ENCODE data around the gene ATP6V0A1.
"Not testable (repeated sequence)": the region's sequence is repeated elsewhere in the genome, so short reads cannot be mapped to it uniquely, and the experiment has no call there.

Gene ATP6V0A1

DNA sequence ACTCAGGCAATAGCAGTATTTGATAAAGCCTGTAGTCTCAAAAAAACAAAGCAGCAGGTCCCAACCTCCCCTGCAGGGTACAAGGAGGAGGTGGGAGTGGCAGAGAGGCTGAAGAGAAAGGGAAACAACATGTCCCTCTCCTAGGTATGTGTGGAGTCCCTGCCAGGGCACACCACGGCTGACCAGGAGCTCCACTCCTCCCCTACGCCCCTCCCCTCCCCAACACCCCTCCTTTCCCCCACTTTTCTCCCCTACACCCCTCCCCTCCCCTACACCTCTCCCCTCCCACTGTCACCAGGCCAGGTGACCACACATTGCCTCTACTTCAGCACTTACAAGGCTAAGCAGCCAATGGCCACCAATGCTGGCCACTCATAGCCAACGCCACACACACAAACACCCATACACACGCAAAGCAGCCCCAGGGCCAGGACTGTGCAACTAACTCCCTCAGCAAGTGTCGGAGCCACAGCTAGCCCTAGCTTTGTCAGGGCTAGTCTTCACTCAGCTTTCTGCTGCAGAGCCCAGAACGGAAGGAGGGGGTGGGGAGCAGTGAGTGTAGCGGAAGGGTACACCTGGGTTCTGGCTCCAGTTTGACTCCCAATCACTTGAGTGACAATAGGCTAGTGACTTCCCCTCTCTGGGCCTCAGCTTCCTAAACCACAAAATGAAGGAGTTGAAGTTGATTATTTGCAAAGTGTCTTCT is 43.8 kb upstream of the ATP6V0A1 start:
- DNase-seq (ENCODE audit: extremely low spot score), result peak; percentile 3
- CTCF ChIA-PET, result interaction anchor here (1.2 to 2.0 kb wide), 2 partner anchors 9 to 12 kb away, joined by 3 to 8 read pairs; no protein-coding TSS in a partner anchor
- POLR2A ChIA-PET, result interaction anchor here (1.1 to 3.4 kb wide), 2 partner anchors 8 to 10 kb away, joined by 3 to 14 read pairs; partner anchors contain the start of gene CAVIN1
- no peak for TF ChIP-seq SP1 (IDR thresholded peaks at IDR 0.05)
- TF ChIP-seq LEF1 (IDR thresholded peaks at IDR 0.05; ENCODE audit: borderline replicate concordance), result no peak
- no peak for TF ChIP-seq FOXA1 (IDR thresholded peaks at IDR 0.05)
- TF ChIP-seq FOXM1 (IDR thresholded peaks at IDR 0.05; ENCODE audit: borderline replicate concordance), result no peak
- no peak for TF ChIP-seq SUZ12 (IDR thresholded peaks at IDR 0.05)
- TF ChIP-seq NFRKB (IDR thresholded peaks at IDR 0.05), result no peak
- TF ChIP-seq L3MBTL2 (conservative IDR thresholded peaks at IDR 0.05), result no peak
- TF ChIP-seq FOXK2 (IDR thresholded peaks at IDR 0.05), result no peak

DNA sequence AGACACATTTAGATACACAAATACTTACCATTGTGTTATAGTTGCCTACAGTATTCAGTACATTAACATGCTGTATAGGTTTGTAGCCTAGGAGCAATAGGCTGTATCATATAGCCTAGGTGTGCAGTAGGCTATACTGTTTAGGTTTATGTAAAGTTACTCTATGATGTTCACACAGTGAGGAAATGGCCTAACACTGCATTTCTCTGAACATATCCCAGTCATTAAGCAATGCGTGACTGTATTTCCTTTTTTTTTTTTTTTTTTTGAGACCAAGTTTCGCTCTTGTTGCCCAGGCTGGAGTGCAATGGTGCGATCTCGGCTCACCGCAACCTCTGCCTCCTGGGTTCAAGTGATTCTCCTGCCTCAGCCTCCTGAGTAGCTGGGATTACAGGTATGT is 40.7 kb upstream of the ATP6V0A1 start:
- CTCF ChIA-PET, result interaction anchor here (1.9 kb wide), 1 partner anchor 15 kb away, joined by 4 read pairs; no protein-coding TSS in a partner anchor
- POLR2A ChIA-PET; DNase-seq (ENCODE audit: extremely low spot score): not testable (repeated sequence)

DNA sequence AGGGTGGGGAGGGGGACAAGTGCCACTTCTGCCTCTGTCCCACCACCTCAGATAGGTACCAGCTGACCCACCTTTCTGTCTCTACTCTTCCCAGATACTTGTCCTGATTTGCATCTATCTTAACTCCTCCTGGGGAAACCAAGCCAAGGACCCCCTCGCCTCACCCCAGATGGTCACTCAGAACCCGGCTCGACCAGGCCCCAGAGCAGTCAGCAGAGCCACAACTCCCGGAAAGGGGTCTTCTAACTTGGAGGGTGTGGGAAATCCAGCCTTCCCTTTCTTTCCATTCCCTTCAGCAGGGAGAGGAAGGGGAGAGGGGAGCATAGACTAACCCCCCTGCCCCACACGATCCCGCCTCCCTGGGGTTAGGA is 37.6 kb upstream of the ATP6V0A1 start:
- ChIA-PET POLR2A (no interaction called here), CTCF (interaction anchor here (1.3 kb wide), 1 partner anchor 15 kb away, joined by 3 read pairs; no protein-coding TSS in a partner anchor)
- peak; percentile 3 for DNase-seq (ENCODE audit: extremely low spot score)
- TF ChIP-seq ZNF384 (IDR thresholded peaks at IDR 0.05) (no peak), ELF4 (IDR thresholded peaks at IDR 0.05) (no peak), LEF1 (IDR thresholded peaks at IDR 0.05; ENCODE audit: borderline replicate concordance) (no peak), SP1 (IDR thresholded peaks at IDR 0.05) (no peak), NFRKB (IDR thresholded peaks at IDR 0.05) (no peak), FOXK2 (IDR thresholded peaks at IDR 0.05) (no peak), BHLHE40 (IDR thresholded peaks at IDR 0.05; ENCODE audit: borderline replicate concordance) (no peak), TARDBP (IDR thresholded peaks at IDR 0.05) (no peak), FOXA1 (IDR thresholded peaks at IDR 0.05) (no peak), CTBP1 (IDR thresholded peaks at IDR 0.05; ENCODE audit: borderline replicate concordance) (no peak), SUZ12 (IDR thresholded peaks at IDR 0.05) (no peak), HDGF (IDR thresholded peaks at IDR 0.05; ENCODE audit: borderline replicate concordance) (no peak), L3MBTL2 (conservative IDR thresholded peaks at IDR 0.05) (no peak), FOXM1 (IDR thresholded peaks at IDR 0.05; ENCODE audit: borderline replicate concordance) (no peak), ARNT (IDR thresholded peaks at IDR 0.05) (no peak)
- TF ChIP-seq, protein P1, sequence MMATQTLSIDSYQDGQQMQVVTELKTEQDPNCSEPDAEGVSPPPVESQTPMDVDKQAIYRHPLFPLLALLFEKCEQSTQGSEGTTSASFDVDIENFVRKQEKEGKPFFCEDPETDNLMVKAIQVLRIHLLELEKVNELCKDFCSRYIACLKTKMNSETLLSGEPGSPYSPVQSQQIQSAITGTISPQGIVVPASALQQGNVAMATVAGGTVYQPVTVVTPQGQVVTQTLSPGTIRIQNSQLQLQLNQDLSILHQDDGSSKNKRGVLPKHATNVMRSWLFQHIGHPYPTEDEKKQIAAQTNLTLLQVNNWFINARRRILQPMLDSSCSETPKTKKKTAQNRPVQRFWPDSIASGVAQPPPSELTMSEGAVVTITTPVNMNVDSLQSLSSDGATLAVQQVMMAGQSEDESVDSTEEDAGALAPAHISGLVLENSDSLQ (IDR thresholded peaks at IDR 0.05), result no peak

DNA sequence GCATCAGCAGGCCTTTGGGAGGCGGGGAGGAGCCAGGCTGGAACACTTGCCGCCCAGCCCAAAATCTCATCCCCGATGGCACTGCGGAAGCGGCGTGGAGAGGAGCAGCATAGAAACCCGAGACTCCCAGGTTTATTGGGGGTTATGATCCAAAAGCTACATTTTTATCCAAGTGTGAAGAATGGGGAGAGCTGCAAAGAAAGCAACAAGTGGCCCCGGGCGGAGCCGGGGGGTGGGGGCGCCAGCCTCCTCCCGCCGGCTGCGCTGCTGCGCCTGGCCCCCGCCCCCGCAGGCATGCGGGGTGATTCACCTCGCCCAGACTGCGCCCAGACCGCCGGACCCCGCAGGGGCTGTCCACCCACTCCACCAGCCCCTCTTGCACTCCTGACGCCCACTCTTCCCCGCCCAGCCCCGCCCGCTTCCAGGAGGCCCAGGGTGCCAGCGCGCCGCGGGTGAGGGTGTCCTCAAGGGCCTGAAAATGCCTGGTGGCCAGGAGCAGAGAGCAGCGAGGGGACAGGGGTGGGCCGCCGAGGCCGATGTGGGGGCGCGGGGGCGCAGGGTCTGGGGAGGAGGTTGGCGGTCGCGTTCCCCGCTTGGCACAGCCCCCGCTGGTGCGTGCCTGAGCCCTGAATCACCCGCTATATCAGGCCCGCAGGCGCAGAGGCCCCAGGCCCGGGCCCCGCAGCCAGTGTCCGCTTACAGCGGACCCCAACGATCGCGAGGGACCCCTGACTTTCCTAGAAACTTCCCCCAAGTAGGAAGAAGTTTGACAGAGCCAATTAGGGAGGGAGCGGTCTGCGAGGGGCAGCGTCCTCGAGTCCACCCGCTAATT is 37.0 kb upstream of the ATP6V0A1 start:
- peak; percentile 4 for DNase-seq (ENCODE audit: extremely low spot score)
- ChIA-PET POLR2A (interaction anchor here (0.7 to 2.1 kb wide), 9 partner anchors 9 to 144 kb away, joined by 3 to 14 read pairs (median 7); partner anchors contain the start of genes NAGLU and STAT3), CTCF (interaction anchor here (0.6 to 2.1 kb wide), 4 partner anchors 15 to 458 kb away, joined by 3 to 7 read pairs (median 4); no protein-coding TSS in a partner anchor)
- TF ChIP-seq SP1 (IDR thresholded peaks at IDR 0.05) (no peak), FOXK2 (IDR thresholded peaks at IDR 0.05) (no peak), ELF4 (IDR thresholded peaks at IDR 0.05) (no peak), LEF1 (IDR thresholded peaks at IDR 0.05; ENCODE audit: borderline replicate concordance) (no peak), CTBP1 (IDR thresholded peaks at IDR 0.05; ENCODE audit: borderline replicate concordance) (no peak), FOXA1 (IDR thresholded peaks at IDR 0.05) (no peak), HDGF (IDR thresholded peaks at IDR 0.05; ENCODE audit: borderline replicate concordance) (no peak), ARNT (IDR thresholded peaks at IDR 0.05) (no peak)

DNA sequence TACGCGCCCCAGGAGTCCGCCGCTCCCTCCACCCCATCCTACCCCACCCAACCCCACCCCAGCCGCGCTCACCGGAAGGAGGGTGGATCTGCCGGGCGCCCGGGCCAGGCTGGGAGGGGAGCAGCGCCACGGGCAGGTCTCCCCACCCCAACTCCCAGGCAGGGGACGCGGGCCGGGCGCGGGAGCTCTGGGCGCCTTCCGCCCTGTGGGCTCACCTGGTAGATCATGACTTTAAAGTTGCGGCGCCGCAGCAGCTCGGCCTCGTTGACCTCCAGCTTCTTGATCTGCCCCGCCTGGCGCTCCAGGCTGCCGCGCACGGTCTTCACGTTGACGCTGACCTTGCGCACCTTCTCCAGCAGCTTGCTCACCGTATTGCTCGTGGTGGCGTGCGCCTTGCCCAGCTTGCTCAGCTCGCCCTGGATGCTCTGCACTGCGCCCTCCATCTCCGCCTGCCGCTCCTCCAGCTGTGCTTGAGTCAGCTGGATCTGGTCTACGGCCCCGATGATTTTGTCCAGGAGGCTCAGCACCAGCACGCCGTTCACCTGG is 36.2 kb upstream of the ATP6V0A1 start:
- no peak for TF ChIP-seq FOXA1 (IDR thresholded peaks at IDR 0.05)
- DNase-seq (ENCODE audit: extremely low spot score), result no peak
- ChIA-PET POLR2A (interaction anchor here (0.6 to 2.1 kb wide), 14 partner anchors 9 to 301 kb away, joined by 3 to 14 read pairs (median 5); partner anchors contain the start of genes KAT2A, NAGLU and STAT3), CTCF (interaction anchor here (0.6 to 2.1 kb wide), 9 partner anchors 14 to 459 kb away, joined by 3 to 10 read pairs (median 5); no protein-coding TSS in a partner anchor)

DNA sequence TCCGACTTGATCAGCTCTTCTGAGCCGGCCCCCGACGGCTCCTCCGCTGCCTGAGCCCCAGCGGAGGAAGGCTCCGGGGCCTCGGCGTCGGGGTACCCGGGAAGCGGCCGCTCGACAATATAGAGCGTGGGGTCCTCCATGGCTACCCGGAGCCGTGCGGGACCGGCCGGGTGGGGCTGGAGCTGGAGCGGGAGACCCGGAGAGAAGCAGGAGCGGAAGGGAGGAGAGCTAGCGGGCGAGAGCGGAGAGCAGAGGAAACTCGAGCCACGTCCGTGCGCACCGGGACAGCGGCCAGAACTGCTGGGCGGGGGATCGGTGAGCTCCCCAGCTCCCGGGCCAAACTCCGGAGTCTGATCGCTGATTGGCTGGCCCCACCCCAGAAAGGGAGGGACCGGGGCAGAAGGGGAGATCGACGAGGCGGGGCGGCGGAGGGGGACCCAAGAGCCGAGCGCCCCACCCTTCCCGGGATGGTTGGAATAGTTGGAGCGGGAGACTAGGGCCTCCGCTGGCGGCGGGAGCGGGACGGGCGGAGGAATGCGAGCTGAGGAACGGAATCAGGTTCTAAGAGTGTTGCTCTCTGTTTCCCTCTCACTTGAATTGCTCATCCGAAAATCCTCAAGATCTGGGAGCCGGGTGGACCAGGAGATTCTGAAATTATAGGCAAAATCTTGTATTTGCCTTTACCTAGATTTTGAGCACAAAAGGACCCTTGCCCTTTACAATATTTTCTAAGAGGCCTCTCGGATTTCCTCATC is 35.5 kb upstream of the ATP6V0A1 start, which contains the start of gene CAVIN1:
Gene CAVIN1, minus strand, starts transcription at position 299 of the 755 bp plus-strand sequence. Its CDS starts 159 bp downstream, at position 140.
- DNase-seq (ENCODE audit: extremely low spot score), result peak; percentile 76
- TF ChIP-seq ELF4 (IDR thresholded peaks at IDR 0.05) (no peak), FOXM1 (IDR thresholded peaks at IDR 0.05; ENCODE audit: borderline replicate concordance) (no peak), BHLHE40 (IDR thresholded peaks at IDR 0.05; ENCODE audit: borderline replicate concordance) (no peak), L3MBTL2 (conservative IDR thresholded peaks at IDR 0.05) (no peak; the same call in 1 of the 2 replicates), HDGF (IDR thresholded peaks at IDR 0.05; ENCODE audit: borderline replicate concordance) (no peak), SP1 (IDR thresholded peaks at IDR 0.05) (no peak), FOXA1 (IDR thresholded peaks at IDR 0.05) (no peak), ZNF384 (IDR thresholded peaks at IDR 0.05) (no peak), SUZ12 (IDR thresholded peaks at IDR 0.05) (no peak)
- TF ChIP-seq, protein P1 (IDR thresholded peaks at IDR 0.05), result no peak
- POLR2A ChIA-PET, result interaction anchor here (0.6 to 2.1 kb wide), 18 partner anchors 8 to 405 kb away, joined by 3 to 14 read pairs (median 3); partner anchors contain the start of genes KAT2A, NAGLU and STAT3
- CTCF ChIA-PET, result interaction anchor here (0.9 to 2.1 kb wide), 8 partner anchors 13 to 201 kb away, joined by 3 to 10 read pairs (median 4); no protein-coding TSS in a partner anchor

Data from HEK293T (cell line).